H1 (cell line): ENCODE measurements around the gene ITM2B.

Experiments
- EZH2 ChIP-seq: fragments of 200-600 bp; sonication (generic); IDR thresholded peaks from 2 replicates; pipeline ENCODE4 v1.7.1; 2012; ENCODE audit warnings: low read depth, mild to moderate bottlenecking, moderate library complexity, low read length, inconsistent platforms; ENCODE audit not compliant: severe bottlenecking
- GABPA ChIP-seq: IDR thresholded peaks from 2 replicates; pipeline ENCODE4 v1.6.1; 2011; ENCODE audit warnings: mild to moderate bottlenecking, low read length, moderate library complexity, borderline replicate concordance; ENCODE audit not compliant: insufficient read depth
- HDAC2 ChIP-seq, 2 experiments: fragments of 300-600 bp in 1 of 2; sonication (generic) in 1 of 2; IDR thresholded peaks; 2 replicates each; pipeline ENCODE4 v1.6.1; 2011 to 2012; ENCODE audit warnings: low read depth in 2 of 2, low read length in 2 of 2, mild to moderate bottlenecking in 2 of 2, moderate library complexity in 2 of 2, borderline replicate concordance in 1 of 2, inconsistent platforms in 1 of 2
- RAD21 ChIP-seq, 2 experiments: IDR thresholded peaks in 1 of 2; conservative IDR thresholded peaks in 1 of 2; 2 replicates each; pipeline ENCODE4 v1.6.1; 2011; ENCODE audit warnings: low read depth in 2 of 2, low read length in 2 of 2, improper control_type of control experiment in 1 of 2, inconsistent platforms in 1 of 2, mild to moderate bottlenecking in 1 of 2, moderate library complexity in 1 of 2
- RFX5 ChIP-seq: IDR thresholded peaks from 2 replicates; pipeline ENCODE4 v1.6.1; 2011; ENCODE audit warnings: low read depth, low read length, improper control_type of control experiment, borderline replicate concordance
- SIN3A ChIP-seq, 2 experiments: IDR thresholded peaks in 1 of 2; conservative IDR thresholded peaks in 1 of 2; 2 replicates each; pipeline ENCODE4 v1.6.1; 2011 to 2012; ENCODE audit warnings: low read length in 2 of 2, improper control_type of control experiment in 1 of 2, low read depth in 1 of 2, mild to moderate bottlenecking in 1 of 2
- YY1 ChIP-seq: IDR thresholded peaks from 2 replicates; pipeline ENCODE4 v1.6.1; 2011; ENCODE audit warnings: low read depth, mild to moderate bottlenecking, low read length
- TF ChIP-seq, protein P1 (sequence below), 3 experiments: IDR thresholded peaks; 1 replicate in 2 of 3; 2 replicates in 1 of 3; pipeline versions ENCODE4 v1.5.1 to v1.6.1; 2011; ENCODE audit warnings: low read length in 3 of 3, mild to moderate bottlenecking in 3 of 3, inconsistent platforms in 2 of 3, low read depth in 1 of 3, moderate library complexity in 1 of 3; ENCODE audit not compliant: insufficient read depth in 1 of 3; ENCODE audit errors: control extremely low read depth in 1 of 3
- TF ChIP-seq, protein P2 (sequence below): IDR thresholded peaks from 2 replicates; pipeline ENCODE4 v1.6.1; 2012; ENCODE audit warnings: inconsistent platforms

DNA sequence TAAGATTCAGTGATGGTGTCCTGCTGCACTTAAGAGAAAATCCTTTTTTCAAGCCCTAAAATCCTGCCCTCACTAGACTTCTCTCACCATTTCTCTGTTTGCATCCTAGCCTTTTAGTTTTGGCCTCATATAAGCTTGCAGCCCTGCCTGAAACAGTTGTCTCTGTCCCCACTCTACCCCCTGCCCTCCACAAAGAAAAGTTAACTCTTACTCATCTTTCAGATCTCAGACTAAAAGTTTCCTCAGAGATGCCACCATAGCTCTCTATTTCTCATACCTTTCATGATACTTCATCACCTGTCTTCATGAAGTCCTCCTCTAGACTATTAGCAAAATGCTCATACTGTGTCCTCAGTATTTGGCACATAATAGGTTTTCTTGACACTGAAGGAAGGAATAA lies 33.1 kb downstream of the ITM2B start:
- TF ChIP-seq RAD21 (IDR thresholded peaks at IDR 0.05 in 1 of 2, conservative IDR thresholded peaks at IDR 0.05 in 1 of 2; ENCODE audit: low read depth in 2 of 2, low read length in 2 of 2), result no peak
- TF ChIP-seq HDAC2 (IDR thresholded peaks at IDR 0.05; ENCODE audit: borderline replicate concordance in 1 of 2, low read depth in 2 of 2, low read length in 2 of 2), result no peak
- no peak for TF ChIP-seq YY1
- TF ChIP-seq, protein P1, sequence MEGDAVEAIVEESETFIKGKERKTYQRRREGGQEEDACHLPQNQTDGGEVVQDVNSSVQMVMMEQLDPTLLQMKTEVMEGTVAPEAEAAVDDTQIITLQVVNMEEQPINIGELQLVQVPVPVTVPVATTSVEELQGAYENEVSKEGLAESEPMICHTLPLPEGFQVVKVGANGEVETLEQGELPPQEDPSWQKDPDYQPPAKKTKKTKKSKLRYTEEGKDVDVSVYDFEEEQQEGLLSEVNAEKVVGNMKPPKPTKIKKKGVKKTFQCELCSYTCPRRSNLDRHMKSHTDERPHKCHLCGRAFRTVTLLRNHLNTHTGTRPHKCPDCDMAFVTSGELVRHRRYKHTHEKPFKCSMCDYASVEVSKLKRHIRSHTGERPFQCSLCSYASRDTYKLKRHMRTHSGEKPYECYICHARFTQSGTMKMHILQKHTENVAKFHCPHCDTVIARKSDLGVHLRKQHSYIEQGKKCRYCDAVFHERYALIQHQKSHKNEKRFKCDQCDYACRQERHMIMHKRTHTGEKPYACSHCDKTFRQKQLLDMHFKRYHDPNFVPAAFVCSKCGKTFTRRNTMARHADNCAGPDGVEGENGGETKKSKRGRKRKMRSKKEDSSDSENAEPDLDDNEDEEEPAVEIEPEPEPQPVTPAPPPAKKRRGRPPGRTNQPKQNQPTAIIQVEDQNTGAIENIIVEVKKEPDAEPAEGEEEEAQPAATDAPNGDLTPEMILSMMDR (IDR thresholded peaks at IDR 0.05; ENCODE audit: control extremely low read depth in 1 of 3, insufficient read depth in 1 of 3, low read depth in 1 of 3, low read length in 3 of 3), result no peak
- no peak for TF ChIP-seq EZH2
- no peak for TF ChIP-seq RFX5
- TF ChIP-seq, protein P2, sequence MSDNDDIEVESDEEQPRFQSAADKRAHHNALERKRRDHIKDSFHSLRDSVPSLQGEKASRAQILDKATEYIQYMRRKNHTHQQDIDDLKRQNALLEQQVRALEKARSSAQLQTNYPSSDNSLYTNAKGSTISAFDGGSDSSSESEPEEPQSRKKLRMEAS, result no peak
- no peak for TF ChIP-seq SIN3A (conservative IDR thresholded peaks at IDR 0.05 in 1 of 2, IDR thresholded peaks at IDR 0.05 in 1 of 2; ENCODE audit: low read depth in 1 of 2, low read length in 2 of 2)
- no peak for TF ChIP-seq GABPA
